Measurements from ENCODE around the gene LRFN4.

LRFN4 gene

DNA sequence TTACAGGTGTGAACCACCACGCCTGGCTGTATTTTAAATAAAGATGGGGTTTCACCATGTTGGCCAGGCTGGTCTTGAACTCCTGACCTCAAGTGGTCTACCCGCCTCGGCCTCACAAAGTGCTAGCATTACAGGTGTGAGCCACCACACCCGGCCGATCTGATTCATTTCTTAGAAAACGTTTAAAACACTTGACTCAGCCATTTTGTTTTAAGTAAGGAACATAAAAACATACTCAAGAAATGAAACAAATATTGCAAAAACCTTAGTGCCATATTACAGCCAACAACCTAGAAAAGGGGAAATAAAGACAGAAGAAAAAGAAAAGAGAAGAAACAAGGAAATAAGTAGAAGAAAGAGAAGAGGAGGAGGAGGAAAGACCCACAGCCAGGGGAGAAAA is 17.4 kb downstream of the LRFN4 start:
- TF ChIP-seq, protein P1, sequence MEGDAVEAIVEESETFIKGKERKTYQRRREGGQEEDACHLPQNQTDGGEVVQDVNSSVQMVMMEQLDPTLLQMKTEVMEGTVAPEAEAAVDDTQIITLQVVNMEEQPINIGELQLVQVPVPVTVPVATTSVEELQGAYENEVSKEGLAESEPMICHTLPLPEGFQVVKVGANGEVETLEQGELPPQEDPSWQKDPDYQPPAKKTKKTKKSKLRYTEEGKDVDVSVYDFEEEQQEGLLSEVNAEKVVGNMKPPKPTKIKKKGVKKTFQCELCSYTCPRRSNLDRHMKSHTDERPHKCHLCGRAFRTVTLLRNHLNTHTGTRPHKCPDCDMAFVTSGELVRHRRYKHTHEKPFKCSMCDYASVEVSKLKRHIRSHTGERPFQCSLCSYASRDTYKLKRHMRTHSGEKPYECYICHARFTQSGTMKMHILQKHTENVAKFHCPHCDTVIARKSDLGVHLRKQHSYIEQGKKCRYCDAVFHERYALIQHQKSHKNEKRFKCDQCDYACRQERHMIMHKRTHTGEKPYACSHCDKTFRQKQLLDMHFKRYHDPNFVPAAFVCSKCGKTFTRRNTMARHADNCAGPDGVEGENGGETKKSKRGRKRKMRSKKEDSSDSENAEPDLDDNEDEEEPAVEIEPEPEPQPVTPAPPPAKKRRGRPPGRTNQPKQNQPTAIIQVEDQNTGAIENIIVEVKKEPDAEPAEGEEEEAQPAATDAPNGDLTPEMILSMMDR (IDR thresholded peaks at IDR 0.05; ENCODE audit: low read depth, low read length, missing control alignments), result no peak
- in situ Hi-C loops (cut with HindIII; ENCODE audit: low sequenced_read_pairs), result no loop called here
- no peak overlapping the region for H3K4me3 ChIP-seq (ENCODE audit: low read depth, low read length)
- DNase-seq (ENCODE audit: low read depth), result no peak

GRCh38 chr11:66875378-66875777 is 18.5 kb downstream of the LRFN4 start:
- H3K4me3 ChIP-seq (ENCODE audit: low read depth, low read length), result no peak overlapping the region
- DNase-seq (ENCODE audit: low read depth), result no peak
- TF ChIP-seq, protein P1 (IDR thresholded peaks at IDR 0.05; ENCODE audit: low read depth, low read length, missing control alignments), result no peak
- in situ Hi-C loops (cut with HindIII; ENCODE audit: low sequenced_read_pairs), result no loop called here

GRCh38 chr11:66877588-66878385 is 20.9 kb downstream of the LRFN4 start:
- H3K4me3 ChIP-seq (ENCODE audit: low read depth, low read length), result no peak overlapping the region
- TF ChIP-seq, protein P1 (IDR thresholded peaks at IDR 0.05; ENCODE audit: low read depth, low read length, missing control alignments), result no peak
- in situ Hi-C loops (cut with HindIII; ENCODE audit: low sequenced_read_pairs), result no loop called here
- no peak for DNase-seq (ENCODE audit: low read depth)

GRCh38 chr11:66878474-66878873 is 21.6 kb downstream of the LRFN4 start:
- no peak for DNase-seq (ENCODE audit: low read depth)
- no peak overlapping the region for H3K4me3 ChIP-seq (ENCODE audit: low read depth, low read length)
- TF ChIP-seq, protein P1 (IDR thresholded peaks at IDR 0.05; ENCODE audit: low read depth, low read length, missing control alignments), result no peak
- in situ Hi-C loops (cut with HindIII; ENCODE audit: low sequenced_read_pairs), result no loop called here

GRCh38 chr11:66879000-66879399 is 22.1 kb downstream of the LRFN4 start:
- in situ Hi-C loops (cut with HindIII; ENCODE audit: low sequenced_read_pairs), result no loop called here
- TF ChIP-seq, protein P1 (IDR thresholded peaks at IDR 0.05; ENCODE audit: low read depth, low read length, missing control alignments), result no peak
- no peak for DNase-seq (ENCODE audit: low read depth)
- H3K4me3 ChIP-seq (ENCODE audit: low read depth, low read length), result no peak overlapping the region

DNA sequence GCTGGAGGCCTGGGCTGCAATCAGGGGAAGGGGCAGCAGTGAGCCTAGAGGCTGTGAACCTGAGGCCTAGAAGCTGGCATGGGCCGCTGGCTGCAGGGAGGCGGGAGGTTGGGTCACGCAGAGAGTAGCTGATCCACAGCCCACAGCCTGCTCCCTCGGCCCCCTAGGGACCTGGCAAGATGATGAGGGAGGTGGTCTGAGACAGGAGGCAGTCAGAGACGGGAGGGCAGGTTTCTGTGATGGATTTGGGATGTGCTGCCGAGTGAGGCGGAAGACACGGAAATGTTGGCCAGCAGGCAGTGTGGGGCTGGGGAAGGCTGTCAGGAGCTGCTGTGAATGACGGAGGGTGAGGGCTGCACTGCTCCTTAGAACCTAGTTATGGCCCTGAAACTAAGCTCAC is 22.7 kb downstream of the LRFN4 start:
- TF ChIP-seq, protein P1 (IDR thresholded peaks at IDR 0.05; ENCODE audit: low read depth, low read length, missing control alignments), result no peak
- in situ Hi-C loops (cut with HindIII; ENCODE audit: low sequenced_read_pairs), result no loop called here
- DNase-seq (ENCODE audit: low read depth), result no peak
- no peak overlapping the region for H3K4me3 ChIP-seq (ENCODE audit: low read depth, low read length)
